ENCODE data around the gene IL6. TPM values are rescaled to one million over a fixed set of nuclear protein-coding genes. Genes with fewer than 3 reads are reported as not detected.

IL6 gene
- total and polyA plus RNA-seq, 2 of the 8 experiments (the other 6 are each of a cell fraction or from before 2014, with no cell fraction given): 0.12 to 0.41 TPM

DNA sequence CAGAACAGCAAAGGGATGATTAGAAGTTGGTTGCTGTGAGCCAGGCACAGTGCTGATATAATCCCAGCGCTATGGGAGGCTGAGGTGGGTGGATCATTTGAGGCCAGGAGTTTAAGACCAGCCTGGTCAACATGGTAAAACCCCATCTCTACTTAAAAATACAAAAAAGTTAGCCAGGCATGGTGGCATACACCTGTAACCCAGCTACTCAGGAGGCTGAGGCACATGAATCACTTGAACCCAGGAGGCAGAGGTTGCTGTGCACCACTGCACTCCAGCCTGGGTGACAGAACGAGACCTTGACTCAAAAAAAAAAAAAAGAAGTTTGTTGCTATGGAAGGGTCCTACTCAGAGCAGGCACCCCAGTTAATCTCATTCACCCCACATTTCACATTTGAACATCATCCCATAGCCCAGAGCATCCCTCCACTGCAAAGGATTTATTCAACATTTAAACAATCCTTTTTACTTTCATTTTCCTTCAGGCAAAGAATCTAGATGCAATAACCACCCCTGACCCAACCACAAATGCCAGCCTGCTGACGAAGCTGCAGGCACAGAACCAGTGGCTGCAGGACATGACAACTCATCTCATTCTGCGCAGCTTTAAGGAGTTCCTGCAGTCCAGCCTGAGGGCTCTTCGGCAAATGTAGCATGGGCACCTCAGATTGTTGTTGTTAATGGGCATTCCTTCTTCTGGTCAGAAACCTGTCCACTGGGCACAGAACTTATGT, 4.1 kb downstream of the IL6 start (continued):
- no peak for TF ChIP-seq CBX8 (IDR thresholded peaks at IDR 0.05; ENCODE audit: borderline replicate concordance, low read depth, low read length)
- no peak for TF ChIP-seq BRCA1 (IDR thresholded peaks at IDR 0.05; ENCODE audit: low read depth, low read length)
- TF ChIP-seq POU5F1 (IDR thresholded peaks at IDR 0.05; ENCODE audit: low read depth, low read length): no peak
- no peak for TF ChIP-seq RNF2 (IDR thresholded peaks at IDR 0.05; ENCODE audit: borderline replicate concordance, low read depth, low read length, missing control alignments, poor library complexity, severe bottlenecking)
